GM12801 (cell line): ENCODE measurements around the gene EDNRA.

Source experiments
- CTCF ChIP-seq: IDR thresholded peaks from one replicate; pipeline ENCODE4 v1.5.1; 2011; ENCODE audit warnings: control low read depth; ENCODE audit not compliant: insufficient read length; ENCODE audit errors: extremely low read depth

Gene EDNRA

DNA sequence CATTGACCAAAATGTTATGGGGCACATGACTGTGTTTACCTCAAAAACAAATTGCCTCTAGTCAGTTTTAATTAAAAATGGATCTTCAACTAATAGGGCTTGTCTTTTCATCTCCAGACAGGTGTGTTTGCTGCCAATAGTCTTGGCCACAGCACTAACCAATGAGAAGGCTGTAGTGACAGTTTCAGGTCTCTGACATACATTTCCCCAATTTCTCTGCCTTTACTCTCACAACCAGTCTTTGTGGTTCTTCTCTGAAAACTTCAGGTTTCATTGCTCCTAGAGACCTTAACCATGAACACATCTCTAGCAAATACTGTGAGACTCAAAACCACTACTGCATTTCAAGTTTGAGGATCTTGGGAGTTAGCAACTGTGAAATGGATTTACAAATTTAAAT lies 3.5 kb upstream of the EDNRA start:
- TF ChIP-seq CTCF, result no peak

GRCh38 chr4:147479376-147479775 lies 1.5 kb upstream of the EDNRA start:
- no peak for TF ChIP-seq CTCF

- no peak for TF ChIP-seq CTCF
Observed at GRCh38 chr4:147479786-147480185, 1.1 kb upstream of the EDNRA start.

DNA sequence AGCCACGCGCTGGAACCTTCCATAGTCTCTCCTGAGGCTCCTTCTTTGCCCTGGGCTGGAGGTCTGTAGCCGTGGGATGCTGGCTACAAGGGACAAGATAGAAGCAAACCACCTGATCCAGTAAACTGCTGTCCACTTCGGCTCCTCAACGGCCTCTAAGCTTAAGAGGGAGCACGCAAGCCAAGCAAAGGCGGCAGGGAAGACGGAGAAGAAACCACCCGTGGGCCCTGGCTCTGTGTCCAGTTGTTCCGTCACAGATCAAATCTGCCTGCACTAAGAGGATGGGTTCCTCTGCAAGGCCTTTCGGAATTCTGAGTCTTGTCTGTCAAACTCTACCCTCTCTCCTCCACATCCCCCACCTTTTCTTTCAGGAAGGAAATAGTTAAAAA lies 401 bp upstream of the EDNRA start:
- TF ChIP-seq CTCF, result no peak

DNA sequence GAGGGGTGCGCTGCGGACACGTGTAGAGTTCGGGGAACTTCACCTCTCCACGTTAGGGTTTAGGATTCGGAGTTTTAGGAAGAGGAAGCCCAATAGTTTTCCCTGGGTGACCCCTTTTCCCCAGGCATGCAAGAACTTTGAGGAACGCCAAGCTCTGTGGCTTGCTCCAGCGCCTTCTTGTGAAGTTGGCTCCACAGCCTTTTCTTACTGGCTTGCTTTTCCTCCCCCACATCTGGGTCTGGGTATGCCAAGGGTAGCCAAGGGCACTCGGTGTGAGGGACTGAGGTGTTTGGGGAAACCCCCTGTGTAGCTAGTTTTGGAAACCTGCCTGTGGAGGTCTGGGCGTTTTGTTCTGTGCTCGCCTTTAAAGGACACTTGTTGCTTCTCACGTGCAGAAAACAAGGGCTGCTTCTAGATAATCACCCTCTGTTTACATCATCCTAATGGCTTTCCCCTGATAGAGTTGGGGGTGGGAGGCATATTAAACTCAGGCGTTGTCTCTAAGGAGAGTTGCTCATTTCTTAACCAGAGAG lies 746 bp downstream of the EDNRA start:
- TF ChIP-seq CTCF, result no peak

GRCh38 chr4:147482281-147482680 lies 1.4 kb downstream of the EDNRA start:
- no peak for TF ChIP-seq CTCF

GRCh38 chr4:147485167-147485566 lies 4.3 kb downstream of the EDNRA start:
- no peak for TF ChIP-seq CTCF

- TF ChIP-seq CTCF, result no peak
Observed at GRCh38 chr4:147487616-147488015, 6.7 kb downstream of the EDNRA start.
